Calu3 (cell line): ENCODE data around the gene MTR. TPM values are rescaled to one million over a fixed set of nuclear protein-coding genes. Genes with fewer than 3 reads are reported as not detected.

Experiments used
- BruUV-seq: library from RNA; stranded (reverse); fragments of 400-500 nt; replicated peaks from 2 replicates; lab custom pipeline; 2021; lab: Mats Ljungman, UMichigan
- CTCF ChIA-PET: fragments of 300-600 bp; sonication (Branson Sonifier 250); formaldehyde crosslinking; loops from one replicate; lab custom pipeline; 2022; ENCODE audit warnings: antibody characterized with exemption; lab: Charles Lee
- DNase-seq: peaks from one replicate; pipeline ENCODE4 v3.0.0; 2022
- H3K27ac Mint-ChIP-seq: one replicate; pipeline ENCODE4 v1.8.0; 2022; ENCODE audit warnings: mixed read lengths; ENCODE audit not compliant: unreplicated experiment
- H3K27me3 Mint-ChIP-seq: one replicate; pipeline ENCODE4 v1.8.0; 2022; ENCODE audit warnings: mixed read lengths; ENCODE audit not compliant: unreplicated experiment
- H3K36me3 Mint-ChIP-seq: one replicate; pipeline ENCODE4 v1.8.0; 2022; ENCODE audit warnings: mild to moderate bottlenecking, moderate library complexity, mixed read lengths; ENCODE audit not compliant: insufficient read depth, unreplicated experiment
- H3K4me1 Mint-ChIP-seq: one replicate; pipeline ENCODE4 v1.8.0; 2022; ENCODE audit warnings: mild to moderate bottlenecking, low read depth, mixed read lengths; ENCODE audit not compliant: unreplicated experiment
- H3K4me3 Mint-ChIP-seq: one replicate; pipeline ENCODE4 v1.8.0; 2022; ENCODE audit warnings: mild to moderate bottlenecking, low read depth, moderate library complexity, mixed read lengths; ENCODE audit not compliant: unreplicated experiment
- H3K9me3 Mint-ChIP-seq: one replicate; pipeline ENCODE4 v1.8.0; 2022; ENCODE audit warnings: low read depth, mixed read lengths; ENCODE audit not compliant: unreplicated experiment
- intact Hi-C: fragments of 100-400 bp; cut with micrococcal nuclease; formaldehyde crosslinking; loops from one replicate; pipeline ENCODE4 v1.10.0; 2022; ENCODE audit not compliant: unreplicated experiment
- total RNA-seq: library from RNA; stranded (reverse); gene quantifications from 2 replicates; pipeline ENCODE4 v1.2.3, GENCODE V29; 2022
- TF ChIP-seq, protein P1 (sequence below): fragments of 200-600 bp; IDR thresholded peaks from one replicate; pipeline ENCODE4 v1.8.0; 2022; ENCODE audit warnings: antibody characterized with exemption; ENCODE audit not compliant: unreplicated experiment

MTR gene
- total RNA-seq, 1 experiment from 2014 or later, result 37.0 TPM

DNA sequence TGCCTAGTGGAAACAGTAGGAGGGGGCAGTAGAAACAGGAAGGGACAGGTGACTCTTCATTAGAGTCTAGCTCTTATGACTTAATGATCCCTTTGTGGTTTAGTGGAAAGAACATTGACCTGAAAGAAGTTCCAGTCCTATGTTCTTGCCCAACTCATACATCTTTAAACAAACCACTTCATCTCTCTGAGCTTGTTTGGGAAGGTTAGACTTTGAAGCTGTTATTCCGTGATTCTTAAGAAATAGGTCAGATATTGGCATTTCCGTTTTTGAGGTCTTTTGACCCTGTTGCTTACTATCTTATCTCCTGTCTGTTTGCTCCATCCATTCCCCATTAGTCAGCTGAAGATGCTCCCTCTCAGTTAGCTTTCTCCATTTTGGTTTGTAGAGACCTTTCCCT, 38.5 kb downstream of the MTR start:
- Mint-ChIP-seq H3K4me3 (no peak overlapping the region), H3K27ac (no peak overlapping the region), H3K27me3 (no peaks in the 10 kb centered on the region), H3K4me1 (no peaks in the 10 kb centered on the region), H3K36me3 (peaks cover 18% of the 10 kb centered on the region), H3K9me3 (no peaks in the 10 kb centered on the region)
- TF ChIP-seq, protein P1, sequence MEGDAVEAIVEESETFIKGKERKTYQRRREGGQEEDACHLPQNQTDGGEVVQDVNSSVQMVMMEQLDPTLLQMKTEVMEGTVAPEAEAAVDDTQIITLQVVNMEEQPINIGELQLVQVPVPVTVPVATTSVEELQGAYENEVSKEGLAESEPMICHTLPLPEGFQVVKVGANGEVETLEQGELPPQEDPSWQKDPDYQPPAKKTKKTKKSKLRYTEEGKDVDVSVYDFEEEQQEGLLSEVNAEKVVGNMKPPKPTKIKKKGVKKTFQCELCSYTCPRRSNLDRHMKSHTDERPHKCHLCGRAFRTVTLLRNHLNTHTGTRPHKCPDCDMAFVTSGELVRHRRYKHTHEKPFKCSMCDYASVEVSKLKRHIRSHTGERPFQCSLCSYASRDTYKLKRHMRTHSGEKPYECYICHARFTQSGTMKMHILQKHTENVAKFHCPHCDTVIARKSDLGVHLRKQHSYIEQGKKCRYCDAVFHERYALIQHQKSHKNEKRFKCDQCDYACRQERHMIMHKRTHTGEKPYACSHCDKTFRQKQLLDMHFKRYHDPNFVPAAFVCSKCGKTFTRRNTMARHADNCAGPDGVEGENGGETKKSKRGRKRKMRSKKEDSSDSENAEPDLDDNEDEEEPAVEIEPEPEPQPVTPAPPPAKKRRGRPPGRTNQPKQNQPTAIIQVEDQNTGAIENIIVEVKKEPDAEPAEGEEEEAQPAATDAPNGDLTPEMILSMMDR, result no peak
- no peak for DNase-seq
- CTCF ChIA-PET, result no interaction called here
- intact Hi-C loops, result no loop called here
- no TSS peak for BruUV-seq

DNA sequence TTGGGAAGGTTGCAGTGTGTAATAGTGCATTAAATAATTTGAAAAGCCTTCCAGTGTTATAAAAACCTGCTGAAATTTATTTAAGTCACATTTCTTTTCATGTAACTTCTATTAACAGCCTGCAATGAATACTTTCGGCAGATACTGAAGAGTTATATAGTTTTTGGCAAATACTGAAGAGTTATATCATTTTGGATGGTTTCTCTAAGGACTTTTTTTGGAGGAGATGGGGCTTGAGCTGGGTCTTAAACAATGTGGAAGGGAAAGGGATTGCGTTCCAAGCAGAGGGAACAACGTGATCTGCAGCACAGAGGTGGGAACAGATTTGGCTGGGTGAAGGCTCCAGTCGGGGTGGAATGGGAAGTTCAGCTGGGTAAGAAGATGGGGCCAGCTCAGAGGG, 39.8 kb downstream of the MTR start:
- TF ChIP-seq, protein P1, result no peak
- Mint-ChIP-seq H3K9me3 (no peaks in the 10 kb centered on the region), H3K36me3 (peaks cover 18% of the 10 kb centered on the region), H3K27me3 (no peaks in the 10 kb centered on the region), H3K4me3 (no peak overlapping the region), H3K4me1 (no peaks in the 10 kb centered on the region), H3K27ac (no peak overlapping the region)
- BruUV-seq, result no TSS peak
- no peak for DNase-seq
- CTCF ChIA-PET, result interaction anchor here (1.0 kb wide), 1 partner anchor 14 kb away, joined by 4 read pairs; no protein-coding TSS in a partner anchor
- intact Hi-C loops, result no loop called here

DNA sequence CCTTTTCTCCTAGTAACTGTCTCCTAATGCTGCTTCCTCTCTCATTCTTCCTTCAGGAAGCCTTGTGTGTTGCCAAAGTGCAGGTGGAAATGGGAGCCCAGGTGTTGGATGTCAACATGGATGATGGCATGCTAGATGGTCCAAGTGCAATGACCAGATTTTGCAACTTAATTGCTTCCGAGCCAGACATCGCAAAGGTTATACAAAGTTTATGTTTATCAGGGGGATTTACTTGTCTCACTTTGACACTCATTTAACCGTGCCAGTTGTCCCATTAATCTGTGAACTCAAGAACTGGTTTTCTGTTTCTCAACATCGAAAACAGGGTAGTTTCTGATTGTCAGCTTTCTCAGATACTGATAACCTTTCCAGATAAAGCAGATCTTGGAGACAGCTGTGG, 40.4 kb downstream of the MTR start:
- CTCF ChIA-PET, result no interaction called here
- H3K4me3 Mint-ChIP-seq, result no peak overlapping the region
- no peaks in the 10 kb centered on the region for H3K4me1 Mint-ChIP-seq
- TF ChIP-seq, protein P1, result no peak
- H3K9me3 Mint-ChIP-seq, result no peaks in the 10 kb centered on the region
- H3K27me3 Mint-ChIP-seq, result no peaks in the 10 kb centered on the region
- H3K27ac Mint-ChIP-seq, result no peak overlapping the region
- no TSS peak for BruUV-seq
- no peak for DNase-seq
- intact Hi-C loops, result no loop called here
- H3K36me3 Mint-ChIP-seq, result peaks cover 18% of the 10 kb centered on the region

DNA sequence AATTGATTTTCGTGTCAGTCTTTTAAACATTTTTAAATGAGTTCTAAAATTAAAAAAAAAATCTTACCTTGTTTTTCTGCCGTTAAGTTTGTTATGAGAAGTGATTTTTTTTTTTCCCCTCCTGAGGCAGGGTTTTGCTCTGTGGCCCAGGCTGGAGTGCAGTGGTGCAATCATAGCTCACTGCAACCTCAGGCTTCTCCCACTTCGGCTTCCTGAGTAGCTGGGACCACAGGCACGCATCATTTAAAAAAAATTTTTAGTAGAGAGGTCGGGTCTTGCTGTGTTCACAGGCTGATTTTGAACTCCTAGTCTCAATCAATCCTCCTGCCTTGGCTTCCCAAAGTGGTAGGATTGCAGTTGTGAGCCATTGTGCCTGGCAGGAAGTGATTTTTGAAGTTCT, 41.1 kb downstream of the MTR start:
- no peak for DNase-seq
- Mint-ChIP-seq H3K27me3 (no peaks in the 10 kb centered on the region), H3K36me3 (peaks cover 20% of the 10 kb centered on the region), H3K27ac (no peak overlapping the region), H3K4me3 (no peak overlapping the region), H3K4me1 (no peaks in the 10 kb centered on the region), H3K9me3 (no peaks in the 10 kb centered on the region)
- BruUV-seq, result no TSS peak
- TF ChIP-seq, protein P1, result no peak
- intact Hi-C loops, result no loop called here
- CTCF ChIA-PET, result no interaction called here
